ENCODE measurements around the gene POLR3E.

The POLR3E gene

GRCh38 chr16:22317625-22318024, 20.4 kb downstream of the POLR3E start:
- no peak for DNase-seq

- DNase-seq, result no peak
Measured at GRCh38 chr16:22318690-22319358, 21.6 kb downstream of the POLR3E start.

GRCh38 chr16:22320572-22321339, 23.5 kb downstream of the POLR3E start:
- DNase-seq, result no peak

GRCh38 chr16:22321340-22322001, 24.3 kb downstream of the POLR3E start:
- no peak for DNase-seq

- DNase-seq, result no peak
Measured at GRCh38 chr16:22322021-22322471, 24.8 kb downstream of the POLR3E start.

- no peak for DNase-seq
Measured at GRCh38 chr16:22322741-22323140, 25.5 kb downstream of the POLR3E start.

GRCh38 chr16:22323173-22323958, 26.2 kb downstream of the POLR3E start:
- no peak for DNase-seq

GRCh38 chr16:22323959-22324786, 27.0 kb downstream of the POLR3E start:
- no peak for DNase-seq

GRCh38 chr16:22324787-22325597, 27.8 kb downstream of the POLR3E start:
- no peak for DNase-seq

GRCh38 chr16:22325598-22326368, 28.6 kb downstream of the POLR3E start:
- DNase-seq, result no peak

- no peak for DNase-seq
Measured at GRCh38 chr16:22326369-22326652, 29.1 kb downstream of the POLR3E start.

GRCh38 chr16:22326771-22327445, 29.7 kb downstream of the POLR3E start:
- DNase-seq, result no peak

- no peak for DNase-seq
Measured at GRCh38 chr16:22327446-22327775, 30.2 kb downstream of the POLR3E start.

- no peak for DNase-seq
Measured at GRCh38 chr16:22328081-22328725, 31.0 kb downstream of the POLR3E start.

- DNase-seq, result no peak
Measured at GRCh38 chr16:22329199-22329695, 32.0 kb downstream of the POLR3E start.

- no peak for DNase-seq
Measured at GRCh38 chr16:22330326-22330725, 33.1 kb downstream of the POLR3E start.

- no peak for DNase-seq
Measured at GRCh38 chr16:22333457-22333994, 36.3 kb downstream of the POLR3E start.

- DNase-seq, result no peak
Measured at GRCh38 chr16:22335668-22336246, 38.5 kb downstream of the POLR3E start.

GRCh38 chr16:22336581-22336980, 39.4 kb downstream of the POLR3E start:
- DNase-seq, result no peak

Data from right forelimb (tissue), 1 donor.